Endothelial cell of umbilical vein (primary cell): ENCODE measurements around the gene CST8. TPM values are rescaled to one million over a fixed set of nuclear protein-coding genes. Genes with fewer than 3 reads are reported as not detected.

ENCODE experiments used
- BruUV-seq: library from RNA; stranded (reverse); fragments of 400-500 nt; replicated peaks from 2 replicates; lab custom pipeline; 2021; lab: Mats Ljungman, UMichigan
- CTCF ChIA-PET: fragments of 300-600, 350-600 bp; sonication (Branson Sonifier 250); formaldehyde crosslinking; loops from one replicate; lab custom pipeline; 2021; ENCODE audit warnings: antibody characterized with exemption, inconsistent platforms; lab: Charles Lee
- POLR2A ChIA-PET: fragments of 300-600, 350-600 bp; sonication (Branson Sonifier 250); formaldehyde crosslinking; loops from one replicate; lab custom pipeline; 2021; ENCODE audit warnings: antibody characterized with exemption, inconsistent platforms; lab: Charles Lee
- DNase-seq: peaks from one replicate; pipeline ENCODE4 v3.0.0-alpha.2; 2011; ENCODE audit warnings: low read depth, low spot score
- FAIRE-seq: peaks from 2 replicates; lab custom pipeline; 2011; peaks lifted over from hg19 to GRCh38; lab: Jason Lieb, UNC
- H2AFZ ChIP-seq: 2 replicates; pipeline ENCODE4 v1.6.0; 2012; ENCODE audit warnings: low read depth, low read length, control low read depth, inconsistent platforms
- H3K27ac ChIP-seq: 2 replicates; pipeline ENCODE4 v1.5.1; 2011; ENCODE audit warnings: low read depth, mild to moderate bottlenecking, control low read depth, low read length, moderate library complexity; ENCODE audit not compliant: insufficient read depth
- H3K27me3 ChIP-seq, 2 experiments: 2 replicates each; pipeline versions ENCODE4 v1.6.0 to v1.6.1; 2011; ENCODE audit warnings: low read length in 2 of 2, mixed read lengths in 1 of 2; ENCODE audit not compliant: control insufficient read depth in 2 of 2, insufficient read depth in 2 of 2
- H3K36me3 ChIP-seq, 2 experiments: 2 replicates in 1 of 2; 3 replicates in 1 of 2; pipeline ENCODE4 v1.5.1; 2011; ENCODE audit warnings: low read length in 2 of 2, mild to moderate bottlenecking in 1 of 2, moderate library complexity in 1 of 2; ENCODE audit not compliant: control insufficient read depth in 2 of 2, insufficient read depth in 2 of 2; ENCODE audit errors: extremely low read depth in 1 of 2
- H3K4me1 ChIP-seq: 3 replicates; pipeline ENCODE4 v1.5.1; 2011; ENCODE audit warnings: mild to moderate bottlenecking, low read length; ENCODE audit not compliant: control insufficient read depth, insufficient read depth; ENCODE audit errors: extremely low read depth
- H3K4me2 ChIP-seq: 2 replicates; pipeline ENCODE4 v1.6.1; 2011; ENCODE audit warnings: low read length, control low read depth, mixed read lengths; ENCODE audit not compliant: insufficient read depth
- H3K4me3 ChIP-seq, 3 experiments: fragments of 200-600 bp in 1 of 3; sonication (generic), shearing (Covaris generic) in 1 of 3; replicated peaks in 1 of 3; 2 replicates each; pipeline ENCODE4 v1.5.1; 2011 to 2016; ENCODE audit warnings: control low read depth in 3 of 3, low read length in 3 of 3, mild to moderate bottlenecking in 2 of 3, inconsistent platforms in 1 of 3, low read depth in 1 of 3, moderate library complexity in 1 of 3; ENCODE audit not compliant: insufficient read depth in 1 of 3
- H3K79me2 ChIP-seq: 2 replicates; pipeline ENCODE4 v1.6.0; 2012; ENCODE audit warnings: low read length, inconsistent platforms; ENCODE audit not compliant: control insufficient read depth, insufficient read depth
- H3K9ac ChIP-seq: replicated peaks from 2 replicates; pipeline ENCODE3; 2011; ENCODE audit warnings: low read length, control low read depth; ENCODE audit not compliant: insufficient read depth; ENCODE audit errors: extremely low read depth
- H3K9me1 ChIP-seq: replicated peaks from 3 replicates; pipeline ENCODE4 v1.6.0; 2011; ENCODE audit warnings: mild to moderate bottlenecking, low read length; ENCODE audit not compliant: control insufficient read depth, insufficient read depth; ENCODE audit errors: extremely low read depth
- H3K9me3 ChIP-seq: replicated peaks from 2 replicates; pipeline ENCODE4 v1.5.1; 2012; ENCODE audit warnings: low read length, inconsistent platforms; ENCODE audit not compliant: control insufficient read depth, insufficient read depth
- H4K20me1 ChIP-seq: replicated peaks from 2 replicates; pipeline ENCODE3; 2011; ENCODE audit warnings: mild to moderate bottlenecking, low read length; ENCODE audit not compliant: control insufficient read depth, insufficient read depth; ENCODE audit errors: extremely low read depth
- EZH2 ChIP-seq: IDR thresholded peaks from 2 replicates; pipeline ENCODE4 v1.6.1; 2012; ENCODE audit warnings: borderline replicate concordance, low read depth, mild to moderate bottlenecking, moderate library complexity, low read length, inconsistent platforms; ENCODE audit not compliant: severe bottlenecking
- FOS ChIP-seq: IDR thresholded peaks from 2 replicates; pipeline ENCODE4 v1.6.1; 2011; ENCODE audit warnings: mild to moderate bottlenecking, low read length, moderate library complexity, borderline replicate concordance; ENCODE audit not compliant: insufficient read depth
- GATA2 ChIP-seq: IDR thresholded peaks from 2 replicates; pipeline ENCODE4 v1.7.0; 2011; ENCODE audit warnings: low read depth, mild to moderate bottlenecking, moderate library complexity, mixed read lengths, low read length; ENCODE audit not compliant: insufficient read length, insufficient read depth
- JUN ChIP-seq: IDR thresholded peaks from 2 replicates; pipeline ENCODE4 v1.6.1; 2011; ENCODE audit warnings: borderline replicate concordance, low read depth; ENCODE audit not compliant: insufficient read length, insufficient read depth
- MYC ChIP-seq: IDR thresholded peaks from one replicate; pipeline ENCODE4 v1.6.1; 2011; ENCODE audit warnings: mild to moderate bottlenecking, low read depth, low read length
- POLR2A ChIP-seq: IDR thresholded peaks from 2 replicates; pipeline ENCODE4 v1.6.1; 2012; ENCODE audit warnings: low read depth, mild to moderate bottlenecking, control low read depth, low read length
- dilution Hi-C: fragments of 300-500 bp; cut with MboI; formaldehyde crosslinking; loops from one replicate; pipeline ENCODE4 v1.15.0; 2019; ENCODE audit warnings: low sequenced_read_pairs; ENCODE audit not compliant: extremely low pct_ligation_motif_present
- intact Hi-C: fragments of 100-400 bp; cut with micrococcal nuclease; formaldehyde crosslinking; loops from one replicate; pipeline ENCODE4 v1.10.0; 2022
- polyA plus RNA-seq, 4 experiments: library from polyadenylated mRNA; depleted of rRNA in 3 of 4; stranded (reverse) in 3 of 4; unstranded in 1 of 4; fragments of >200 nt; gene quantifications; 2 replicates each; pipeline versions ENCODE4 v1.2.1 to v1.2.3, GENCODE V29; 2011 to 2012; ENCODE audit warnings: missing spikeins in 1 of 4
- total RNA-seq: library from RNA; stranded (reverse); gene quantifications from 2 replicates; pipeline ENCODE4 v1.2.3, GENCODE V29; 2021
- TF ChIP-seq, protein P1 (sequence below): IDR thresholded peaks from 2 replicates; pipeline ENCODE4 v1.6.1; 2011; ENCODE audit not compliant: insufficient read depth, insufficient read length

CST8 gene
- total and polyA plus RNA-seq, 2 donors (not counting 3 experiments of a cell fraction or from before 2014, with no cell fraction given), result not detected

DNA sequence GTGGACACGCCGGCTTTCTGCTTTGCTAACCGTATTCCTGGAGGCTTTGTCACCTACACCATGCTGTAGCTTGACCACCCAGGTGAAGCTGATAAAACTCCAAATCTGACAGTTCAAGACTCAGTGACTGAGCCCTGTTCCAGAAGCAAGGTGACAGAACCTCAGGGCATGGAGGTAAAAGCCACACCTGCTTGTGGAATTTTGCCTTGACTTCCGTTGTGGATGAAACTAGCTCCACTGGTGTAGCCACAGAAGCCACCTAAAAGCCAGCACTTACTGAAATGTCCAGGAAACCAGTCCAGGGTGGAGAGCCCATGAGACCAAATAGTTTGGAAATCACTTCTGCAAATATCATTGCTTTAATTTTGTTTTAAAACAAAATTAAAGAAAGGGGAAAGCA is 11.0 kb downstream of the CST8 start:
- dilution Hi-C loops, result no loop called here
- Histone ChIP-seq H3K9me1 (no peaks in the 10 kb centered on the region), H3K4me3 (no peak overlapping the region), H3K36me3 (no peaks in the 10 kb centered on the region), H3K79me2 (no peaks in the 10 kb centered on the region), H4K20me1 (no peaks in the 10 kb centered on the region), H2AFZ (no peak overlapping the region), H3K27me3 (no peaks in the 10 kb centered on the region), H3K4me1 (no peaks in the 10 kb centered on the region), H3K4me2 (no peak overlapping the region), H3K27ac (no peak overlapping the region), H3K9me3 (no peaks in the 10 kb centered on the region), H3K9ac (no peak overlapping the region)
- BruUV-seq, result no TSS peak
- CTCF ChIA-PET, result no interaction called here
- POLR2A ChIA-PET, result no interaction called here
- FAIRE-seq (no peak), DNase-seq (no peak)
- TF ChIP-seq FOS, result no peak
- no peak for TF ChIP-seq EZH2
- intact Hi-C loops, result no loop called here

DNA sequence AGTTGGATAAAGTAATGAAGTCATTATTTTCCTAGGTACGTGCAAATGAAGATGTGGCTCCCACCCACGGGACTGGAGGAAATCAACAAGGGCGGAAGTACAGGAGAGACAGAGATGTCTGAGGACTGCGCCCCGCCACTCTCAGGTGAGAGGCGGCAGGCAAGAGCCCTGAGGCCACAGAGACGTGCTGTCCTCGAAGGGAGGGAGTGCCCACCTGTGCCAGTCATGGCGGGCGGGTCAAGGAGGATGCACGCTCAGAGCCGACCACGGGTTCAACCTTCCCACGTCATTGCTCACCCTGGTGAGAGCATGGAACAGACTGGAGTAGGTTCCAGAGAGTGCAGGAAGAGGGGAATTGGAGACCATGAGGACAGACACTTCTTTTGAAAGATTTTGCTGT is 12.7 kb downstream of the CST8 start:
- FAIRE-seq (no peak), DNase-seq (no peak)
- H3K4me1 ChIP-seq, result no peaks in the 10 kb centered on the region
- no peaks in the 10 kb centered on the region for H3K27me3 ChIP-seq
- H3K36me3 ChIP-seq, result no peaks in the 10 kb centered on the region
- H3K4me2 ChIP-seq, result no peak overlapping the region
- no peak overlapping the region for H3K9ac ChIP-seq
- BruUV-seq, result no TSS peak
- H2AFZ ChIP-seq, result no peak overlapping the region
- dilution Hi-C loops, result no loop called here
- intact Hi-C loops, result no loop called here
- TF ChIP-seq, protein P1, sequence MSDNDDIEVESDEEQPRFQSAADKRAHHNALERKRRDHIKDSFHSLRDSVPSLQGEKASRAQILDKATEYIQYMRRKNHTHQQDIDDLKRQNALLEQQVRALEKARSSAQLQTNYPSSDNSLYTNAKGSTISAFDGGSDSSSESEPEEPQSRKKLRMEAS, result no peak
- TF ChIP-seq MYC (no peak), JUN (no peak), POLR2A (no peak), EZH2 (no peak), FOS (no peak), GATA2 (no peak)
- H3K27ac ChIP-seq, result no peak overlapping the region
- ChIA-PET POLR2A (no interaction called here), CTCF (no interaction called here)
- no peak overlapping the region for H3K4me3 ChIP-seq
- H3K9me1 ChIP-seq, result no peaks in the 10 kb centered on the region
- H4K20me1 ChIP-seq, result no peaks in the 10 kb centered on the region
- H3K9me3 ChIP-seq, result no peaks in the 10 kb centered on the region
- no peaks in the 10 kb centered on the region for H3K79me2 ChIP-seq
